Astrocyte (in vitro differentiated cells and primary cell): ENCODE data around the gene TRAF3IP1.

Experiments used
- CTCF ChIP-seq: IDR thresholded peaks from 2 replicates; pipeline ENCODE4 v1.5.1; 2011; ENCODE audit warnings: low read depth, mild to moderate bottlenecking, inconsistent platforms, low read length, moderate library complexity; ENCODE audit not compliant: insufficient read depth
- EZH2 ChIP-seq: IDR thresholded peaks from 2 replicates; pipeline ENCODE4 v1.6.1; 2012; ENCODE audit warnings: mild to moderate bottlenecking, low read length, inconsistent platforms; ENCODE audit not compliant: insufficient read depth

- TF ChIP-seq CTCF, result no peak
- TF ChIP-seq EZH2, result no peak
These were observed 78.8 kb downstream of the TRAF3IP1 start for GRCh38 chr2:238399094-238399493.
